Keratinocyte (primary cell): ENCODE measurements around the gene IFI35. TPM values are rescaled to one million over a fixed set of nuclear protein-coding genes. Genes with fewer than 3 reads are reported as not detected.

Source experiments
- DNase-seq: peaks from one replicate; pipeline ENCODE4 v3.0.0-alpha.2; 2011; ENCODE audit warnings: low read depth, missing footprints, low spot score
- FAIRE-seq: peaks from 2 replicates; lab custom pipeline; 2011; peaks lifted over from hg19 to GRCh38; lab: Jason Lieb, UNC
- H2AFZ ChIP-seq: 2 replicates; pipeline ENCODE4 v1.6.0; 2012; ENCODE audit warnings: low read length, control low read depth, inconsistent platforms; ENCODE audit not compliant: control insufficient read depth
- H3K27ac ChIP-seq: 2 replicates; pipeline ENCODE4 v1.5.1; 2011; ENCODE audit warnings: low read length; ENCODE audit not compliant: control insufficient read depth, insufficient read depth
- H3K27me3 ChIP-seq: 3 replicates; pipeline ENCODE4 v1.6.0; 2011; ENCODE audit warnings: low read length; ENCODE audit not compliant: control insufficient read depth, insufficient read depth; ENCODE audit errors: extremely low read depth
- H3K36me3 ChIP-seq, 2 experiments: 2 replicates in 1 of 2; 3 replicates in 1 of 2; pipeline ENCODE4 v1.5.1; 2011; ENCODE audit warnings: low read length in 2 of 2, mild to moderate bottlenecking in 1 of 2; ENCODE audit not compliant: control insufficient read depth in 2 of 2, insufficient read depth in 2 of 2; ENCODE audit errors: extremely low read depth in 1 of 2
- H3K4me1 ChIP-seq: 3 replicates; pipeline ENCODE4 v1.5.1; 2011; ENCODE audit warnings: low read length; ENCODE audit not compliant: control insufficient read depth, insufficient read depth; ENCODE audit errors: extremely low read depth
- H3K4me2 ChIP-seq: 3 replicates; pipeline ENCODE4 v1.6.0; 2011; ENCODE audit warnings: low read depth, low read length; ENCODE audit not compliant: control insufficient read depth, insufficient read depth; ENCODE audit errors: extremely low read depth
- H3K4me3 ChIP-seq, 3 experiments: fragments of 200-600 bp in 1 of 3; sonication (generic) in 1 of 3; 2 replicates in 2 of 3; 3 replicates in 1 of 3; pipeline ENCODE4 v1.5.1; 2011 to 2016; ENCODE audit warnings: low read length in 3 of 3, mild to moderate bottlenecking in 3 of 3, control low read depth in 2 of 3, inconsistent platforms in 1 of 3, low read depth in 1 of 3, mixed read lengths in 1 of 3, mixed run types in 1 of 3, moderate library complexity in 1 of 3; ENCODE audit not compliant: control insufficient read depth in 2 of 3, insufficient read depth in 2 of 3; ENCODE audit errors: extremely low read depth in 1 of 3
- H3K79me2 ChIP-seq: 2 replicates; pipeline ENCODE4 v1.6.0; 2012; ENCODE audit warnings: low read length; ENCODE audit not compliant: control insufficient read depth, insufficient read depth
- H3K9ac ChIP-seq: 3 replicates; pipeline ENCODE4 v1.6.0; 2011; ENCODE audit warnings: low read length; ENCODE audit not compliant: control insufficient read depth, insufficient read depth; ENCODE audit errors: extremely low read depth
- H3K9me1 ChIP-seq: 3 replicates; pipeline ENCODE4 v1.6.0; 2011; ENCODE audit warnings: low read length; ENCODE audit not compliant: control insufficient read depth, insufficient read depth; ENCODE audit errors: extremely low read depth
- H3K9me3 ChIP-seq: 2 replicates; pipeline ENCODE4 v1.5.1; 2012; ENCODE audit warnings: low read depth, low read length; ENCODE audit not compliant: control insufficient read depth
- H4K20me1 ChIP-seq: 3 replicates; pipeline ENCODE4 v1.6.0; 2011; ENCODE audit warnings: low read length; ENCODE audit not compliant: control insufficient read depth, insufficient read depth; ENCODE audit errors: extremely low read depth
- EZH2 ChIP-seq: IDR thresholded peaks from one replicate; pipeline ENCODE4 v1.6.1; 2012; ENCODE audit warnings: inconsistent platforms, mild to moderate bottlenecking, low read length, moderate library complexity
- dilution Hi-C: fragments of 300-500 bp; cut with MboI; formaldehyde crosslinking; loops from one replicate; pipeline ENCODE4 v1.7.0; 2020; ENCODE audit warnings: low sequenced_read_pairs; ENCODE audit not compliant: extremely low pct_ligation_motif_present
- polyA plus RNA-seq, 5 experiments: library from polyadenylated mRNA; depleted of rRNA in 3 of 5; stranded (reverse) in 3 of 5; stranded (forward) in 1 of 5; unstranded in 1 of 5; fragments of >200 nt; gene quantifications; 1 replicate in 1 of 5; 2 replicates in 3 of 5; 3 replicates in 1 of 5; pipeline versions ENCODE4 v1.2.1 to v1.2.3, GENCODE V29; 2011 to 2012; ENCODE audit warnings: missing spikeins in 2 of 5, low read depth in 1 of 5, low replicate concordance in 1 of 5
- TF ChIP-seq, protein P1 (sequence below), 3 experiments: IDR thresholded peaks in 1 of 3; conservative IDR thresholded peaks in 1 of 3; optimal IDR thresholded peaks in 1 of 3; 2 replicates in 2 of 3; 3 replicates in 1 of 3; pipeline versions ENCODE3 to v1.5.1; 2011; ENCODE audit warnings: low read length in 3 of 3, mild to moderate bottlenecking in 3 of 3, moderate library complexity in 2 of 3, control low read depth in 1 of 3, inconsistent platforms in 1 of 3; ENCODE audit not compliant: insufficient read depth in 2 of 3; ENCODE audit errors: extremely low read depth in 1 of 3

Gene IFI35
- polyA plus RNA-seq, 1 donor (not counting 4 experiments of a cell fraction or from before 2014, with no cell fraction given) = 27.6 TPM

DNA sequence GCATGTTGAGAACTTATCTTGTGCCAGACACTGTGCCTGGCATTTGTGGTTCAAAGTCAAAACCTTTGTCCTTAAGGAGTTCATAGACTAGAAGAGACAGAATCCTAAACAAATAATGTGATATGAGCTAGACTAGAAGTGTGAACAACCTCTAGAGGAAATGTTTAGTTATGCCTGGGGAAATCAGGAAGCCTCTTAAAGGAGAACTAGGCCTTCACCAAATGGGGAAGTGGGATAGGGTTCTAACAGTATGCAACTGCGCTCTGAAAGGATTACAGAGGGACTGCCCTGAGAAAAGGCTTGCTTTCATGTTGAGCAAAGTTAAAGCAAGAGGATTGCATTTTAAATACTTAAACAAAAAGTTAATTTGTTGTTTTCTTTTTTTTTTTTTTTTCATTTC, 21.4 kb upstream of the IFI35 start:
- Histone ChIP-seq H4K20me1 (no peaks in the 10 kb centered on the region), H3K9ac (no peak overlapping the region), H3K9me3 (no peaks in the 10 kb centered on the region), H2AFZ (no peak overlapping the region), H3K4me1 (peaks cover 24% of the 10 kb centered on the region), H3K4me2 (no peak overlapping the region), H3K4me3 (no peak overlapping the region), H3K27me3 (no peaks in the 10 kb centered on the region), H3K27ac (no peak overlapping the region), H3K9me1 (no peaks in the 10 kb centered on the region), H3K36me3 (peaks cover 4 to 20% of the 10 kb centered on the region in 2 experiments), H3K79me2 (peaks cover 34% of the 10 kb centered on the region)
- TF ChIP-seq, protein P1, sequence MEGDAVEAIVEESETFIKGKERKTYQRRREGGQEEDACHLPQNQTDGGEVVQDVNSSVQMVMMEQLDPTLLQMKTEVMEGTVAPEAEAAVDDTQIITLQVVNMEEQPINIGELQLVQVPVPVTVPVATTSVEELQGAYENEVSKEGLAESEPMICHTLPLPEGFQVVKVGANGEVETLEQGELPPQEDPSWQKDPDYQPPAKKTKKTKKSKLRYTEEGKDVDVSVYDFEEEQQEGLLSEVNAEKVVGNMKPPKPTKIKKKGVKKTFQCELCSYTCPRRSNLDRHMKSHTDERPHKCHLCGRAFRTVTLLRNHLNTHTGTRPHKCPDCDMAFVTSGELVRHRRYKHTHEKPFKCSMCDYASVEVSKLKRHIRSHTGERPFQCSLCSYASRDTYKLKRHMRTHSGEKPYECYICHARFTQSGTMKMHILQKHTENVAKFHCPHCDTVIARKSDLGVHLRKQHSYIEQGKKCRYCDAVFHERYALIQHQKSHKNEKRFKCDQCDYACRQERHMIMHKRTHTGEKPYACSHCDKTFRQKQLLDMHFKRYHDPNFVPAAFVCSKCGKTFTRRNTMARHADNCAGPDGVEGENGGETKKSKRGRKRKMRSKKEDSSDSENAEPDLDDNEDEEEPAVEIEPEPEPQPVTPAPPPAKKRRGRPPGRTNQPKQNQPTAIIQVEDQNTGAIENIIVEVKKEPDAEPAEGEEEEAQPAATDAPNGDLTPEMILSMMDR (optimal IDR thresholded peaks at IDR 0.05 in 1 of 3, IDR thresholded peaks at IDR 0.05 in 1 of 3, conservative IDR thresholded peaks at IDR 0.05 in 1 of 3; ENCODE audit: extremely low read depth in 1 of 3, insufficient read depth in 2 of 3, low read length in 3 of 3) = no peak
- no peak for TF ChIP-seq EZH2
- dilution Hi-C loops = no loop called here
- no peak for FAIRE-seq
- no peak for DNase-seq

GRCh38 chr17:42989141-42989540, 17.4 kb upstream of the IFI35 start:
- H3K4me3 ChIP-seq = no peak overlapping the region
- H4K20me1 ChIP-seq = no peaks in the 10 kb centered on the region
- H3K36me3 ChIP-seq = peaks cover 15 to 29% of the 10 kb centered on the region in 2 experiments
- H3K9me1 ChIP-seq = no peaks in the 10 kb centered on the region
- no peak overlapping the region for H2AFZ ChIP-seq
- DNase-seq (no peak), FAIRE-seq (no peak)
- H3K27ac ChIP-seq = peak overlapping the region; percentile 60
- H3K79me2 ChIP-seq = peaks cover 3% of the 10 kb centered on the region
- no peaks in the 10 kb centered on the region for H3K27me3 ChIP-seq
- no peaks in the 10 kb centered on the region for H3K9me3 ChIP-seq
- peaks cover 29% of the 10 kb centered on the region for H3K4me1 ChIP-seq
- no peak overlapping the region for H3K4me2 ChIP-seq
- dilution Hi-C loops = no loop called here
- H3K9ac ChIP-seq = no peak overlapping the region
- TF ChIP-seq, protein P1 (optimal IDR thresholded peaks at IDR 0.05 in 1 of 3, IDR thresholded peaks at IDR 0.05 in 1 of 3, conservative IDR thresholded peaks at IDR 0.05 in 1 of 3; ENCODE audit: extremely low read depth in 1 of 3, insufficient read depth in 2 of 3, low read length in 3 of 3) = no peak
- no peak for TF ChIP-seq EZH2
